ENCODE results near the gene BEGAIN. TPM values are rescaled to one million over a fixed set of nuclear protein-coding genes. Genes with fewer than 3 reads are reported as not detected.

BEGAIN gene
- total and polyA plus RNA-seq, 9 of the 15 experiments (the other 6 are each of a cell fraction or from before 2014, with no cell fraction given), result 0.07 to 0.68 (median 0.55) TPM; not detected in 3

- H3K27ac ChIP-seq (ENCODE audit: extremely low read depth, low read depth, low read length), result no peak overlapping the region
- H3K4me2 ChIP-seq (ENCODE audit: insufficient read depth, low read length), result no peak overlapping the region
- DNase-seq (ENCODE audit: extremely low read depth in 1 of 4, low spot score in 3 of 4) (no peak), ATAC-seq (no peak), FAIRE-seq (no peak)
- H3K4me3 ChIP-seq, result no peak overlapping the region
- no peaks in the 10 kb centered on the region for H3K9me1 ChIP-seq (ENCODE audit: control insufficient read depth, insufficient read depth, low read length)
- H3K4me1 ChIP-seq (replicated peaks in 1 of 2; ENCODE audit: control insufficient read depth in 2 of 2, insufficient read depth in 2 of 2, low read length in 2 of 2), result peaks cover 0 to 39% of the 10 kb centered on the region in 2 experiments; a peak in 2 of 5 replicates
- CTCF ChIA-PET (ENCODE audit: low intra/inter-chr PET ratio), result no interaction called here
- in situ Hi-C loops (cut with MboI), result no loop called here
- peaks cover 2 to 36% of the 10 kb centered on the region in 2 experiments; a peak in 3 of 5 replicates for H3K27me3 ChIP-seq (ENCODE audit: control insufficient read depth in 2 of 2, insufficient read depth in 2 of 2, low read length in 2 of 2)
- intact Hi-C loops (cut with micrococcal nuclease), result no loop called here
- WGBS (ENCODE audit: insufficient coverage, low coverage, missing lambda C conversion rate), result 6% methylated on average over 15 of the region's 23 CpGs
- no peaks in the 10 kb centered on the region for H3K36me3 ChIP-seq (ENCODE audit: control insufficient read depth, insufficient read depth, low read length)
- no peaks in the 10 kb centered on the region for H3K9me3 ChIP-seq (replicated peaks; ENCODE audit: control insufficient read depth, insufficient read depth, low read depth, low read length)
- no peak for TF ChIP-seq SMAD2 (IDR thresholded peaks at IDR 0.05; ENCODE audit: low read depth, low read length)
- no peak for TF ChIP-seq ZNF224 (CRISPR knock-in tag; IDR thresholded peaks at IDR 0.05)
- TF ChIP-seq REST (IDR thresholded peaks at IDR 0.05; ENCODE audit: borderline replicate concordance), result 0 out of 2 replicates have a peak, but pooled peaks have one; percentile 13
- TF ChIP-seq REST (CRISPR knock-in tag; IDR thresholded peaks at IDR 0.05; ENCODE audit: low read depth), result no peak
- TF ChIP-seq PKNOX1 (IDR thresholded peaks at IDR 0.05), result no peak
- TF ChIP-seq BRF2 (IDR thresholded peaks at IDR 0.05; ENCODE audit: borderline replicate concordance, insufficient read depth, insufficient read length), result no peak
- TF ChIP-seq PTTG1 (tag; IDR thresholded peaks at IDR 0.05; ENCODE audit: low read depth), result no peak
- H3K9ac ChIP-seq (ENCODE audit: insufficient read depth in 1 of 2, low read depth in 2 of 2, low read length in 2 of 2), result no peak overlapping the region
- peaks cover 5% of the 10 kb centered on the region for H4K20me1 ChIP-seq (replicated peaks; ENCODE audit: control insufficient read depth, insufficient read depth, low read length)
- no peaks in the 10 kb centered on the region for H3K79me2 ChIP-seq (ENCODE audit: control insufficient read depth, insufficient read depth, low read length)
- POLR2A ChIA-PET, result interaction anchor here (0.6 kb wide), 1 partner anchor 14 kb away, joined by 3 read pairs; no protein-coding TSS in a partner anchor
- no TSS peak for BruUV-seq (replicated peaks)
- no peak overlapping the region for H2AFZ ChIP-seq (ENCODE audit: low read depth, low read length)
Observed at GRCh38 chr14:100570726-100571454, 16.3 kb downstream of the BEGAIN start.

Data from K562 (cell line).